Heart right ventricle (tissue), 16 donors: ENCODE measurements around the gene SLC4A7. TPM values are rescaled to one million over a fixed set of nuclear protein-coding genes. Genes with fewer than 3 reads are reported as not detected.

Experiments used
- ATAC-seq, 8 donors: fragments of 200-7000 bp; cut with Tn5 transposase; one replicate each; pipeline ENCODE4 v1.9.1; 2020; ENCODE audit warnings: mild to moderate bottlenecking in 8 of 8, moderate library complexity in 8 of 8, moderate number of reproducible peaks in 1 of 8
- DNase-seq, 2 donors: peaks; one replicate each; pipeline ENCODE4 v3.0.0-alpha.2; 2020
- H3K27ac ChIP-seq, 10 donors: fragments of 200-600 bp; sonication (generic) in 2 of 10; one replicate each; pipeline versions ENCODE4 v1.5.0 to v1.8.0; 2020 to 2022; ENCODE audit warnings: mild to moderate bottlenecking in 3 of 10
- H3K27me3 ChIP-seq, 7 donors: fragments of 200-600 bp; one replicate each; pipeline ENCODE4 v1.8.0; 2021 to 2022; ENCODE audit warnings: mild to moderate bottlenecking in 2 of 7
- H3K36me3 ChIP-seq, 9 donors: fragments of 200-600 bp; sonication (generic) in 1 of 9; one replicate each; pipeline versions ENCODE4 v1.5.0 to v1.8.0; 2020 to 2022; ENCODE audit warnings: mild to moderate bottlenecking in 2 of 9
- H3K4me1 ChIP-seq, 9 donors: fragments of 200-600 bp; sonication (generic) in 1 of 9; one replicate each; pipeline versions ENCODE4 v1.5.0 to v1.8.0; 2020 to 2022; ENCODE audit warnings: mild to moderate bottlenecking in 4 of 9
- H3K4me3 ChIP-seq, 10 donors: fragments of 200-600 bp; sonication (generic) in 2 of 10; one replicate each; pipeline versions ENCODE4 v1.5.0 to v1.8.0; 2020 to 2022; ENCODE audit warnings: mild to moderate bottlenecking in 7 of 10, moderate library complexity in 2 of 10
- H3K9me3 ChIP-seq, 11 donors: fragments of 200-600 bp in 10 of 11; sonication (generic) in 2 of 11; one replicate each; pipeline versions ENCODE4 v1.5.0 to v1.8.0; 2013 to 2022; ENCODE audit warnings: mild to moderate bottlenecking in 2 of 11, control low read depth in 1 of 11, moderate library complexity in 1 of 11
- CTCF ChIP-seq, 9 donors: fragments of 200-600 bp; sonication (generic) in 2 of 9; IDR thresholded peaks; one replicate each; pipeline versions ENCODE4 v1.5.0 to v1.8.0; 2021 to 2022; ENCODE audit warnings: antibody characterized with exemption in 9 of 9, mild to moderate bottlenecking in 5 of 9, moderate library complexity in 1 of 9
- WGBS, 2 donors: extraction: QIAGEN DNeasy Blood & Tissue Kit; methylation state at CpG; one replicate each; pipeline ENCODE4 v1.1.7; 2013; ENCODE audit warnings: inconsistent platforms in 1 of 2; 5-methylcytosine and 5-hydroxymethylcytosine counted together
- intact Hi-C, 10 donors: fragments of 100-400 bp; cut with DNase I; formaldehyde crosslinking; loops; one replicate each; pipeline versions ENCODE4 v1.11.1 to v1.14.2; 2022
- polyA plus RNA-seq, 2 donors: library from polyadenylated mRNA; stranded (reverse); fragments of 200-250 nt; gene quantifications; one replicate each; pipeline ENCODE4 v1.2.3, GENCODE V29; 2013
- total RNA-seq, 10 donors: library from RNA; stranded (reverse); fragmentation: NEBNext Ultra II Directional in 3 of 10; extraction: Animal tissue kit (Norgen Biotek cat#: 25700) in 3 of 10; gene quantifications; one replicate each; pipeline versions ENCODE4 v1.2.1 to v1.2.4, GENCODE V29; 2021 to 2023
- donor health status: Arrhythmogenic right ventricular cardiomyopathy.
- donor health status: ischemic (EF 13 %, LVEDD 7.1; RV severe dilation, severe dysfunction).
- donor health status: healthy with polysubstance abuse.
- donor health status: DM: no; HTN: yes; CAD: no.
- donor health status: DM: no; HTN: no; CAD: no.
- donor health status: ischemic (EF 25% LVEDD 6.9; RV normal size, moderate dysfunction).
- donor health status: ischemic (EF 25% LVEDD 5.7; RV mildly dilated, moderate dysfunction).
- donor health status: healthy.
- donor health status: DM: yes; HTN: yes; CAD: no.
- donor health status: Ischemic cardiomyopathy.
- donor health status: ischemic (EF 35%, LVEDD 5.7; RV mildly dilated, moderate dysfunction).
- donor health status: nonischemic (EF 11% LVEDD 7.7; RV severe dilation, severe dysfunction).
- donor health status: DM: yes; HTN: yes; CAD: no.
- donor health status: PGD.
- donor health status: ischemic (EF 29% LVEDD 5.4; RV normal size, mild dysfunction).
- donor health status: nonischemic (EF 23%, LVEDD 6.1; RV moderate dilation, normal function).

The SLC4A7 gene
- total and polyA plus RNA-seq, 12 donors: 3.0 to 18.7 (median 11.8) TPM

- peaks cover 0 to 24% (median 15%) of the 10 kb centered on the region in 9 donors for H3K4me1 ChIP-seq
- 71 to 74% methylated on average over 1 of the region's 1 CpG for WGBS, 2 donors
- H3K27me3 ChIP-seq: no peaks in the 10 kb centered on the region
- DNase-seq: no peak
- no peak overlapping the region for H3K4me3 ChIP-seq
- no peaks in the 10 kb centered on the region for H3K36me3 ChIP-seq
- no peaks in the 10 kb centered on the region for H3K9me3 ChIP-seq
- no peak for ATAC-seq
- TF ChIP-seq CTCF (IDR thresholded peaks at IDR 0.05): no peak
- intact Hi-C loops: loop anchor here in 5 of 10 donors (5.0 to 10.0 kb wide), 3 partner anchors 35 to 187 kb away; no protein-coding TSS in a partner anchor
- no peak overlapping the region for H3K27ac ChIP-seq
Observed at GRCh38 chr3:27487383-27487782, 3.2 kb upstream of the SLC4A7 start.

GRCh38 chr3:27486336-27486735 is 2.2 kb upstream of the SLC4A7 start:
- Histone ChIP-seq H3K9me3 (no peaks in the 10 kb centered on the region), H3K4me3 (peak overlapping the region in 1 of 10 donors; percentile 5), H3K27ac (peak overlapping the region in 9 of 10 donors; percentile 59 to 97 (median 93)), H3K27me3 (no peaks in the 10 kb centered on the region), H3K36me3 (no peaks in the 10 kb centered on the region), H3K4me1 (peaks cover 0 to 32% (median 18%) of the 10 kb centered on the region in 9 donors)
- DNase-seq: no peak
- intact Hi-C loops: loop anchor here in 5 of 10 donors (5.0 to 10.0 kb wide), 3 partner anchors 36 to 188 kb away; no protein-coding TSS in a partner anchor
- ATAC-seq: no peak
- 73 to 75% methylated on average over 7 of the region's 7 CpGs for WGBS, 2 donors
- no peak for TF ChIP-seq CTCF (IDR thresholded peaks at IDR 0.05)

GRCh38 chr3:27485866-27486265 is 1.7 kb upstream of the SLC4A7 start:
- H3K4me3 ChIP-seq: no peak overlapping the region
- ATAC-seq: peak in 3 of 8 donors; percentile 9 to 71 (median 18)

More at GRCh38 chr3:27485866-27486265, 1.7 kb upstream of the SLC4A7 start:
- H3K27me3 ChIP-seq: no peaks in the 10 kb centered on the region
- H3K27ac ChIP-seq: peak overlapping the region in 9 of 10 donors; percentile 83 to 97 (median 93)
- H3K36me3 ChIP-seq: no peaks in the 10 kb centered on the region
- 42 to 53% methylated on average over 5 of the region's 5 CpGs for WGBS, 2 donors
- intact Hi-C loops: loop anchor here in 5 of 10 donors (5.0 to 10.0 kb wide), 3 partner anchors 36 to 189 kb away; no protein-coding TSS in a partner anchor
- no peaks in the 10 kb centered on the region for H3K9me3 ChIP-seq
- TF ChIP-seq CTCF (IDR thresholded peaks at IDR 0.05): no peak
- peaks cover 0 to 33% (median 21%) of the 10 kb centered on the region in 9 donors for H3K4me1 ChIP-seq
- no peak for DNase-seq
